GM12873 (cell line): Measurements from ENCODE around the gene SH3PXD2A.

Experiments
- TF ChIP-seq, protein P1 (sequence below): IDR thresholded peaks from 2 replicates; pipeline ENCODE4 v1.5.1; 2012; ENCODE audit warnings: low read depth, mild to moderate bottlenecking, moderate library complexity, low read length, control low read depth; ENCODE audit not compliant: insufficient read depth; ENCODE audit errors: missing control alignments

Gene SH3PXD2A

GRCh38 chr10:103708627-103709288 lies 146.6 kb downstream of the SH3PXD2A start:
- TF ChIP-seq, protein P1, sequence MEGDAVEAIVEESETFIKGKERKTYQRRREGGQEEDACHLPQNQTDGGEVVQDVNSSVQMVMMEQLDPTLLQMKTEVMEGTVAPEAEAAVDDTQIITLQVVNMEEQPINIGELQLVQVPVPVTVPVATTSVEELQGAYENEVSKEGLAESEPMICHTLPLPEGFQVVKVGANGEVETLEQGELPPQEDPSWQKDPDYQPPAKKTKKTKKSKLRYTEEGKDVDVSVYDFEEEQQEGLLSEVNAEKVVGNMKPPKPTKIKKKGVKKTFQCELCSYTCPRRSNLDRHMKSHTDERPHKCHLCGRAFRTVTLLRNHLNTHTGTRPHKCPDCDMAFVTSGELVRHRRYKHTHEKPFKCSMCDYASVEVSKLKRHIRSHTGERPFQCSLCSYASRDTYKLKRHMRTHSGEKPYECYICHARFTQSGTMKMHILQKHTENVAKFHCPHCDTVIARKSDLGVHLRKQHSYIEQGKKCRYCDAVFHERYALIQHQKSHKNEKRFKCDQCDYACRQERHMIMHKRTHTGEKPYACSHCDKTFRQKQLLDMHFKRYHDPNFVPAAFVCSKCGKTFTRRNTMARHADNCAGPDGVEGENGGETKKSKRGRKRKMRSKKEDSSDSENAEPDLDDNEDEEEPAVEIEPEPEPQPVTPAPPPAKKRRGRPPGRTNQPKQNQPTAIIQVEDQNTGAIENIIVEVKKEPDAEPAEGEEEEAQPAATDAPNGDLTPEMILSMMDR, result no peak

DNA sequence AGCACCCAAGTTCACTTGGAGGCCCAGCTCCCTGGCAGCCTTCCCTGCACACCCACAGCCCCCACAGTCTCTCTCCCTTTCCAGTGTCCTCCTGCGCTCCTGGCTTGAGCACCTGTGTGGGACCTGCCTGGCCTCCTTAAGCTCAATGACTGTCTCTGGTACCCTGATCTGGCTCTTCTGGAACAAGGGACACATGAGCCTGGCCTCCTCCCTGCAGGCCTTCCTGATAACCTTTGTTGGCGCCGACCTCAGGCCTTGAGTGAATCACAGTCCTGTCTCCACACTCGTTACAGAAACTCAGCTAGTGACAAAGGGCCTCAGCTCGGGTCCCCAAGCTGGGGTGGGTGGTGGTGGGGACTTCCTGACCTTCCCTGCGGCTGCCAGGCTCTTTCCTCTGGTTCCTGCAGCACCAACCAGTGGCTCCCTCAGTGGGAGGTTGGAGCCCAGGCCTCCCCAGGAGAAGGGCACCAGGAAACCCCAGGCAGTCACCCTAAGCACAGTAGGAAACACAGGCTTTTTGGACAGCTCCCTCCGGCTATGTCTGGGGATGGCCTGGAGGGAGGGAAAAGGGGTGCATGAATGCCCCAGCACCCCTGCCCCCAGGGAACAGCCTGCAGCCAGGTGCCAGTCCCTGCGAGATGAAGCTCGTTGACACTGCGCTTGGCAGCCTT lies 147.3 kb downstream of the SH3PXD2A start:
- TF ChIP-seq, protein P1, result no peak

DNA sequence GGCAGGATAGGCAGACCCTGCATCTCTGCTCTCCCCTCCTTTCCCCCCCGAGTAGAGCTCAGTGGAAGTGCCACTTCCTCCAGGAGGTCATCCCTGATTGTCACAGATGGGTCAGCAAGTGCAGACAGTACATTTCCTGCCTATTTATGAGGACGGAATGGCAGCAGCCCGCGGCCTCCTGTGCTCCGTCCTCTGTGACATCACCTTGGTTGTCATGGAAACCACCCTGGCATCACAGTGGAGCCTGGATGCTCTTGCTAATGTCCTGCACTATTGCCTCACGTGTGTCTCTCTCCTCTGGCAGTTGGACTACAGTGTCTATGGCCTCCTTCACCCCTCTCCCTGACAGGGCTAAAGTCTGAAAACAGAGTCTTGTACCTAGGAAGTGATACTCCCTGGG lies 148.6 kb downstream of the SH3PXD2A start:
- TF ChIP-seq, protein P1, result no peak

GRCh38 chr10:103706047-103706446 lies 149.3 kb downstream of the SH3PXD2A start:
- TF ChIP-seq, protein P1, result no peak

DNA sequence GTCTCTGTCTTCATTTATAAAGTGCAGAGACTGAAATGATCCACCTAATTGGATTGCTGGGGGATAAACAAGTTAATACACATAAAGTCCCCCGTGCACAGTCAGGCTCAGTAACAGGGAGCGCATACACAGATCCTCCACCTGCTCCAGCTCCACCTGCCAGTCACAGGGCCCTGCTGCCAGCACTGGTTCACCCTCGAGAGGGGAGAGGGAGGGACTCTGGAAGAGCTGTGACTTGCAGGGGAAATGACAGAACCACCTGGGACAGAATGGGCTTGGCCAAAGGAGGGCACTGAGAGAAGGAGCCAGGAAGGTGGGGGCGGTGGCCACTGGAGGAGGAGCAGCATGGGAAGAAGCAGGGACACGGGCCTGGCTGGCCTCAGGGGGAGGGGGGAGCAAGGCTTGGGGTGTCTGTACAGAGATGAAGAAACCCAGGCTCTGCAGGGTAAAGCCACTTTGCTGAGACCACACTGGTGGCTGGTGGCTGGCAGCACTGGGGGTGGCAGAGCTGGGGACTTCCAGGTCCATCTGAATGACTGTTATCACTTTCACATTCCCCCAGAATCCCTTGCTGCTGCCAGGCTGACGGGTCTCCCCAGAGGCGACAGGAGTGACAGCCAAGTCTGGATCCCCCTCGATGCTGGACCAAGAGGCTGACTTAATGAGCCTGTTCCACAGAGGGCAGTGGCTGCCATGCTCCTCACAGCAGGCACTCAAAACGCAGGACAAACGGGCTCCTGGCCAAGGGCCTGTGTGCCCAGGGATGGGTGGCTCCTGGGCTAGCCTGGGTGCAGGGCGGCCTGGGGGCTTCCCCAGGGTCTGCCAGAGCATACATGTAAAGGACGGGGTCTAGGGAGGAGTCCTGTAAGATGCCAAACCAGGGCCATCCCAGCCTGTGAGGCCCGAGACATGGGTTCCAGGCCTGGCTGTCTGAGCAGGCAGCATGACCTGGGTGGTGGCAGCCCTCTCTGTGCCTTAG lies 151.1 kb downstream of the SH3PXD2A start:
- TF ChIP-seq, protein P1, result no peak

DNA sequence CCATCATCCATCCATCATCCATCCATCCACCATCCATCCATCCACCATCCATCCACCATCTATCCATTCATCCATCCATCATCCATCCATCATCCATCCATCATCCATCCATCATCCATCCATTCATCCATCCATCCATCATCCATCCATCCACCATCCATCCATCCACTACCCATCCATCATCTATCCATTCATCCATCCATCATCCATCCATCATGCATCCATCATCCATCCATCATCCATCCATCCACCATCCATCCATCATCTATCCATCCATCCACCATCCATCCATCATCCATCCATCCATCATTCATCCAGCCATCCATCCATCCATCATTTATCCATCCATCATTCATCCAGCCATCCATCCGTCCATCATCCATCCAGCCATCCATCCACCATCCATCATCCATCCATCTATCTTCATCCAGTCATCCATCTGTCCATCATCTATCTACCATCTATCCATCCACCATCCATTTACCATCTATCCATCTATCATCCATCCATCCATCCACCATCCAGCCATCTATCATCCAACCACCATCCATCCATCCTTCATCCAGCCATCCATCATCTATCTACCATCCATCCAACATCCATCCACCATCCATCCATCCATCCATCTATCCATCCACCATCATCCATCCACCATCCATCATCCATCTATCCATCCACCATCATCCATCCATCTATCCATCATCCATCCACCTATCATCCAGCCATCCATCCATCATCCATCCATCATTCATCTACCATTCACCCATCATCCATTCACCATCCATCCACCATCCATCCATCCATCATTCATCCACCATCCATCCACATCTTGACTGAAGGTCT lies 153.8 kb downstream of the SH3PXD2A start:
- TF ChIP-seq, protein P1, result no peak
